HEK293 (cell line): ENCODE data around the gene BBIP1.
A peak's percentile ranks its signal among the peaks of the same experiment; 100 is the strongest.

ENCODE experiments used
- BCL6B ChIP-seq: fragments of 450-650 bp; formaldehyde crosslinking; IDR thresholded peaks from 2 replicates; pipeline ENCODE4 v1.5.1; 2017; ENCODE audit warnings: missing biosample characterization, missing genetic modification characterization
- GLI2 ChIP-seq: fragments of 450-650 bp; formaldehyde crosslinking; IDR thresholded peaks from 2 replicates; pipeline ENCODE4; 2017; ENCODE audit warnings: missing biosample characterization, missing genetic modification characterization, low read depth, borderline replicate concordance
- IKZF3 ChIP-seq: fragments of 450-650 bp; IDR thresholded peaks from 2 replicates; pipeline ENCODE4 v1.5.0; 2018; ENCODE audit warnings: missing biosample characterization, mild to moderate bottlenecking, missing genetic modification characterization, moderate library complexity
- KLF7 ChIP-seq: fragments of 450-650 bp; formaldehyde crosslinking; IDR thresholded peaks from 2 replicates; pipeline ENCODE4 v1.5.1; 2016; ENCODE audit warnings: missing biosample characterization, missing genetic modification characterization, borderline replicate concordance
- SCRT1 ChIP-seq: fragments of 450-650 bp; formaldehyde crosslinking; IDR thresholded peaks from 2 replicates; pipeline ENCODE4 v1.5.1; 2016; ENCODE audit warnings: missing biosample characterization, missing genetic modification characterization, borderline replicate concordance
- SCRT2 ChIP-seq: fragments of 450-650 bp; formaldehyde crosslinking; IDR thresholded peaks from 2 replicates; pipeline ENCODE4 v1.5.1; 2016; ENCODE audit warnings: missing biosample characterization, missing genetic modification characterization
- SP3 ChIP-seq: fragments of 450-650 bp; formaldehyde crosslinking; IDR thresholded peaks from 2 replicates; pipeline ENCODE4 v1.5.1; 2016; ENCODE audit warnings: missing biosample characterization, missing genetic modification characterization
- SP7 ChIP-seq: fragments of 450-650 bp; formaldehyde crosslinking; IDR thresholded peaks from 2 replicates; pipeline ENCODE4 v1.5.1; 2016; ENCODE audit warnings: missing biosample characterization, missing genetic modification characterization
- YY2 ChIP-seq: fragments of 450-650 bp; formaldehyde crosslinking; IDR thresholded peaks from 2 replicates; pipeline ENCODE4 v1.5.1; 2016; ENCODE audit warnings: missing biosample characterization, missing genetic modification characterization
- ZBTB1 ChIP-seq: fragments of 450-650 bp; formaldehyde crosslinking; IDR thresholded peaks from 2 replicates; pipeline ENCODE4 v1.5.1; 2016; ENCODE audit warnings: missing biosample characterization, missing genetic modification characterization
- ZBTB8A ChIP-seq: fragments of 450-650 bp; formaldehyde crosslinking; IDR thresholded peaks from 2 replicates; pipeline ENCODE4 v1.5.1; 2016; ENCODE audit warnings: missing biosample characterization, missing genetic modification characterization
- ZFHX2 ChIP-seq: fragments of 450-650 bp; formaldehyde crosslinking; conservative IDR thresholded peaks from 2 replicates; pipeline ENCODE4 v1.5.1; 2016; ENCODE audit warnings: missing biosample characterization, missing genetic modification characterization
- ZFP41 ChIP-seq: fragments of 450-650 bp; formaldehyde crosslinking; IDR thresholded peaks from 2 replicates; pipeline ENCODE4 v1.5.1; 2016; ENCODE audit warnings: missing biosample characterization, missing genetic modification characterization, borderline replicate concordance
- ZNF112 ChIP-seq: fragments of 450-650 bp; formaldehyde crosslinking; IDR thresholded peaks from 2 replicates; pipeline ENCODE4 v1.5.0; 2017; ENCODE audit warnings: missing biosample characterization, missing genetic modification characterization
- ZNF114 ChIP-seq: fragments of 450-650 bp; formaldehyde crosslinking; IDR thresholded peaks from 2 replicates; pipeline ENCODE4 v1.5.0; 2017; ENCODE audit warnings: missing biosample characterization, missing genetic modification characterization
- ZNF121 ChIP-seq: fragments of 450-650 bp; formaldehyde crosslinking; IDR thresholded peaks from 2 replicates; pipeline ENCODE4 v1.5.1; 2016; ENCODE audit warnings: missing biosample characterization, missing genetic modification characterization
- ZNF169 ChIP-seq: fragments of 450-650 bp; formaldehyde crosslinking; IDR thresholded peaks from 2 replicates; pipeline ENCODE4 v1.5.1; 2016; ENCODE audit warnings: missing biosample characterization, missing genetic modification characterization
- ZNF221 ChIP-seq: fragments of 450-650 bp; formaldehyde crosslinking; IDR thresholded peaks from 2 replicates; pipeline ENCODE4 v1.5.1; 2017; ENCODE audit warnings: missing biosample characterization, missing genetic modification characterization, borderline replicate concordance
- ZNF26 ChIP-seq: fragments of 450-650 bp; formaldehyde crosslinking; IDR thresholded peaks from 2 replicates; pipeline ENCODE4 v1.5.1; 2016; ENCODE audit warnings: missing biosample characterization, missing genetic modification characterization
- ZNF302 ChIP-seq: fragments of 450-650 bp; formaldehyde crosslinking; IDR thresholded peaks from 2 replicates; pipeline ENCODE4 v1.5.1; 2016; ENCODE audit warnings: missing biosample characterization, missing genetic modification characterization, low read depth
- ZNF324 ChIP-seq: fragments of 450-650 bp; formaldehyde crosslinking; IDR thresholded peaks from 2 replicates; pipeline ENCODE4 v1.5.1; 2016; ENCODE audit warnings: missing biosample characterization, missing genetic modification characterization
- ZNF398 ChIP-seq: fragments of 450-650 bp; formaldehyde crosslinking; IDR thresholded peaks from 2 replicates; pipeline ENCODE4 v1.5.1; 2017; ENCODE audit warnings: missing biosample characterization, missing genetic modification characterization
- ZNF433 ChIP-seq: fragments of 450-650 bp; formaldehyde crosslinking; IDR thresholded peaks from 2 replicates; pipeline ENCODE4 v1.5.1; 2016; ENCODE audit warnings: missing biosample characterization, missing genetic modification characterization, low read depth
- ZNF514 ChIP-seq: fragments of 450-650 bp; formaldehyde crosslinking; IDR thresholded peaks from 2 replicates; pipeline ENCODE4 v1.5.1; 2016; ENCODE audit warnings: missing biosample characterization, missing genetic modification characterization
- ZNF529 ChIP-seq: fragments of 450-650 bp; formaldehyde crosslinking; IDR thresholded peaks from 2 replicates; pipeline ENCODE4 v1.5.1; 2017; ENCODE audit warnings: missing genetic modification characterization, missing biosample characterization; ENCODE audit not compliant: insufficient replicate concordance
- ZNF555 ChIP-seq: fragments of 450-650 bp; formaldehyde crosslinking; conservative IDR thresholded peaks from 2 replicates; pipeline ENCODE4 v1.5.1; 2017; ENCODE audit warnings: missing biosample characterization, mild to moderate bottlenecking, missing genetic modification characterization, inconsistent platforms
- ZNF785 ChIP-seq: fragments of 450-650 bp; formaldehyde crosslinking; IDR thresholded peaks from 2 replicates; pipeline ENCODE4 v1.5.1; 2016; ENCODE audit warnings: missing biosample characterization, missing genetic modification characterization
- TF ChIP-seq, protein P1 (sequence below): fragments of 450-650 bp; formaldehyde crosslinking; IDR thresholded peaks from 2 replicates; pipeline ENCODE4 v1.5.1; 2016; ENCODE audit warnings: missing biosample characterization, missing genetic modification characterization
- TF ChIP-seq, protein P2 (sequence below): fragments of 450-650 bp; formaldehyde crosslinking; IDR thresholded peaks from 2 replicates; pipeline ENCODE4 v1.5.1; 2016; ENCODE audit warnings: missing biosample characterization, missing genetic modification characterization
- TF ChIP-seq, protein P3 (sequence below): fragments of 450-650 bp; formaldehyde crosslinking; IDR thresholded peaks from 2 replicates; pipeline ENCODE4 v1.5.1; 2016; ENCODE audit warnings: missing biosample characterization, missing genetic modification characterization

The BBIP1 gene

GRCh38 chr10:110916554-110917346 lies 2.2 kb downstream of the BBIP1 start (continued):
- TF ChIP-seq ZNF555 (no peak), ZFHX2 (tag by site-specific recombination) (peak; percentile 76), ZNF169 (tag by site-specific recombination) (no peak), BCL6B (tag by site-specific recombination) (peak; percentile 67; the same call in 1 of the 2 replicates), ZNF114 (tag by site-specific recombination) (no peak), ZNF324 (tag by site-specific recombination) (peak; percentile 94; the same call in 1 of the 2 replicates), SCRT2 (tag by site-specific recombination) (peak; percentile 97), ZNF221 (tag by site-specific recombination) (no peak), IKZF3 (tag by site-specific recombination) (peak; percentile 94), ZNF302 (tag by site-specific recombination) (no peak), SP3 (tag by site-specific recombination) (peak; percentile 76), SCRT1 (tag by site-specific recombination) (peak; percentile 92; the same call in 1 of the 2 replicates), ZBTB8A (tag by site-specific recombination) (peak; percentile 72), ZNF26 (tag by site-specific recombination) (no peak), ZNF529 (peak; percentile 5), ZNF398 (tag by site-specific recombination) (peak; percentile 72; the same call in 1 of the 2 replicates), ZFP41 (tag by site-specific recombination) (no peak), GLI2 (tag by site-specific recombination) (peak; percentile 77; the same call in 1 of the 2 replicates), ZNF433 (tag by site-specific recombination) (no peak), SP7 (tag by site-specific recombination) (peak; percentile 98), ZNF514 (tag by site-specific recombination) (no peak), YY2 (tag by site-specific recombination) (no peak), ZBTB1 (tag by site-specific recombination) (peak; percentile 70; the same call in 1 of the 2 replicates), KLF7 (tag by site-specific recombination) (peak; percentile 56; the same call in 1 of the 2 replicates), ZNF121 (no peak), ZNF112 (tag by site-specific recombination) (no peak), ZNF785 (tag by site-specific recombination) (no peak)
- TF ChIP-seq, protein P1, sequence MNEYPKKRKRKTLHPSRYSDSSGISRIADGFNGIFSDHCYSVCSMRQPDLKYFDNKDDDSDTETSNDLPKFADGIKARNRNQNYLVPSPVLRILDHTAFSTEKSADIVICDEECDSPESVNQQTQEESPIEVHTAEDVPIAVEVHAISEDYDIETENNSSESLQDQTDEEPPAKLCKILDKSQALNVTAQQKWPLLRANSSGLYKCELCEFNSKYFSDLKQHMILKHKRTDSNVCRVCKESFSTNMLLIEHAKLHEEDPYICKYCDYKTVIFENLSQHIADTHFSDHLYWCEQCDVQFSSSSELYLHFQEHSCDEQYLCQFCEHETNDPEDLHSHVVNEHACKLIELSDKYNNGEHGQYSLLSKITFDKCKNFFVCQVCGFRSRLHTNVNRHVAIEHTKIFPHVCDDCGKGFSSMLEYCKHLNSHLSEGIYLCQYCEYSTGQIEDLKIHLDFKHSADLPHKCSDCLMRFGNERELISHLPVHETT (tag by site-specific recombination), result peak; percentile 91; the same call in 1 of the 2 replicates
- TF ChIP-seq, protein P2, sequence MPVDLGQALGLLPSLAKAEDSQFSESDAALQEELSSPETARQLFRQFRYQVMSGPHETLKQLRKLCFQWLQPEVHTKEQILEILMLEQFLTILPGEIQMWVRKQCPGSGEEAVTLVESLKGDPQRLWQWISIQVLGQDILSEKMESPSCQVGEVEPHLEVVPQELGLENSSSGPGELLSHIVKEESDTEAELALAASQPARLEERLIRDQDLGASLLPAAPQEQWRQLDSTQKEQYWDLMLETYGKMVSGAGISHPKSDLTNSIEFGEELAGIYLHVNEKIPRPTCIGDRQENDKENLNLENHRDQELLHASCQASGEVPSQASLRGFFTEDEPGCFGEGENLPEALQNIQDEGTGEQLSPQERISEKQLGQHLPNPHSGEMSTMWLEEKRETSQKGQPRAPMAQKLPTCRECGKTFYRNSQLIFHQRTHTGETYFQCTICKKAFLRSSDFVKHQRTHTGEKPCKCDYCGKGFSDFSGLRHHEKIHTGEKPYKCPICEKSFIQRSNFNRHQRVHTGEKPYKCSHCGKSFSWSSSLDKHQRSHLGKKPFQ (tag by site-specific recombination), result peak; percentile 96
- TF ChIP-seq, protein P3, sequence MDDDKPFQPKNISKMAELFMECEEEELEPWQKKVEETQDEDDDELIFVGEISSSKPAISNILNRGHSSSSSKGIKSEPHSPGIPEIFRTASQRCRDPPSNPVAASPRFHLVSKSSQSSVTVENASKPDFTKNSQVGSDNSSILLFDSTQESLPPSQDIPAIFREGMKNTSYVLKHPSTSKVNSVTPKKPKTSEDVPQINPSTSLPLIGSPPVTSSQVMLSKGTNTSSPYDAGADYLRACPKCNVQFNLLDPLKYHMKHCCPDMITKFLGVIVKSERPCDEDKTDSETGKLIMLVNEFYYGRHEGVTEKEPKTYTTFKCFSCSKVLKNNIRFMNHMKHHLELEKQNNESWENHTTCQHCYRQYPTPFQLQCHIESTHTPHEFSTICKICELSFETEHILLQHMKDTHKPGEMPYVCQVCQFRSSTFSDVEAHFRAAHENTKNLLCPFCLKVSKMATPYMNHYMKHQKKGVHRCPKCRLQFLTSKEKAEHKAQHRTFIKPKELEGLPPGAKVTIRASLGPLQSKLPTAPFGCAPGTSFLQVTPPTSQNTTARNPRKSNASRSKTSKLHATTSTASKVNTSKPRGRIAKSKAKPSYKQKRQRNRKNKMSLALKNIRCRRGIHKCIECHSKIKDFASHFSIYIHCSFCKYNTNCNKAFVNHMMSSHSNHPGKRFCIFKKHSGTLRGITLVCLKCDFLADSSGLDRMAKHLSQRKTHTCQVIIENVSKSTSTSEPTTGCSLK (tag by site-specific recombination), result no peak
